ENCODE measurements around the gene SDK2. TPM values are rescaled to one million over a fixed set of nuclear protein-coding genes. Genes with fewer than 3 reads are reported as not detected.

SDK2 gene
- total and polyA plus RNA-seq, 3 experiments from 2014 or later = 0.35 to 0.54 (median 0.44) TPM

DNA sequence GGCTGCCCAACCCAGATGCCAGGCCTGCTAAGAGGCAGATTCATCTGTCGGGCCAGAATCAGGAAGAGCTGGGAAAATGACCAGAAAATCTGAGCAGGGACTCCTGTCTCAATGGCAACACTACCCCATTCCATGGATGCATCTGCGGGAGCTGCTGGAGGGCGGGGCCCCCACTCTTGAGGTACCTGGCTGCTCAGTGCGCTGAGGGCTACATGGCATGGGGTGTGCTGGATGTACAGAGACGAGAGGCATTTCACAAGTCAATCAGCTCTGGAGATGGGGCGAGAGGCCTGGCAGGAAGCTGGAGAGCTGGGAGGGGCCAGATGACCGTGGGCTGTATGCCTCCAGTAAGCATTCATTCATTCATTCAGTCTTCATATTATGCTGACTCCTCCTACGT lies 6.4 kb downstream of the SDK2 start:
- Mint-ChIP-seq H3K9me3 (no peaks in the 10 kb centered on the region), H3K4me1 (peaks cover 8 to 15% (median 8%) of the 10 kb centered on the region in 3 donors)

DNA sequence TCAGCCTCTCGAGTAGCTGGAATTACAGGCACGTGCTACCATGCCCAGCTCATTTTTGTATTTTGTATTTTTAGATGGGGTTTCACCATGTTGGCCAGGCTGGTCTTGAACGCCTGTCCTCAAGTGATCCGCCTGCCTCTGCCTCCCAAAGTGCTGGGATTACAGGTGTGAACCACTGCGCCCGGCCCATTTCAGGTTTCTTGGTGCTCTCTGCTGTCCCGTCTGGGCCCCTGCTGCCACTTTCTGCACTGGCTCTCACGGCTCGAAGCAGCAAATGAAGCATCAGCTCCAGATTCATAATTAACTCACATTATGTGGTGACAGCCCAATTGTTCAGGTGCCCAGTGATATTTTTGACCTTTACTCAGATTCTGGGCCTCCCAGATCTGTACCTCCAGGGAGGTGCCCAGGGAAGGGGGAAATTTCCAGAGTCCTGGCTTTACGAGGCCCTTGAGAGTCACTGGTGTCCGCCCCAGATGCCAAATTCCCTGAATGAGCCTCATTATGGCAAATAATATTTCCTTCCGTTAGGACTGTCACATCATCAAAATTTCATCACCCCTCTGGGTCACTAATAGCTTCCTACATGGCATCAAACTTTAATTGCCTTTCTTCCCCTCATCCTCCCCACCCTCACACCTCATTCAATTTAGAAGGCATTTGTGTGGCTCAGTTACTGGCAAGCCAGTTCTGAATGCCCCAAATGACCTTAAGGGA lies 9.0 kb downstream of the SDK2 start:
- Histone ChIP-seq H3K27ac (ENCODE audit: low read depth, low read length) (no peak overlapping the region), H3K9me3 (ENCODE audit: low read length) (no peaks in the 10 kb centered on the region), H3K27me3 (ENCODE audit: insufficient read depth, low read length, poor library complexity, severe bottlenecking) (no peaks in the 10 kb centered on the region), H3K36me3 (ENCODE audit: insufficient read depth, low read length) (no peaks in the 10 kb centered on the region), H3K4me1 (ENCODE audit: insufficient read depth, low read length) (no peaks in the 10 kb centered on the region), H3K4me3 (ENCODE audit: low read length) (no peak overlapping the region)
- ChIA-PET POLR2A (no interaction called here), CTCF (no interaction called here)
- no peak for DNase-seq
- H3K27ac Mint-ChIP-seq = peak overlapping the region in 1 of 8 donors; percentile 66
- H3K9me3 Mint-ChIP-seq = no peaks in the 10 kb centered on the region
- H3K36me3 Mint-ChIP-seq = no peaks in the 10 kb centered on the region
- no peaks in the 10 kb centered on the region for H3K4me1 Mint-ChIP-seq
- H3K4me3 Mint-ChIP-seq = peak overlapping the region in 1 of 7 donors; percentile 56
- H3K27me3 Mint-ChIP-seq = peaks cover 7 to 12% of the 10 kb centered on the region in 2 donors

More for the DNA sequence above, 6.4 kb downstream of the SDK2 start:
- Mint-ChIP-seq H3K27ac (peak overlapping the region in 1 of 8 donors; percentile 63), H3K36me3 (no peaks in the 10 kb centered on the region), H3K27me3 (peaks cover 9 to 33% of the 10 kb centered on the region in 2 donors), H3K4me3 (no peak overlapping the region)
- no peaks in the 10 kb centered on the region for H3K9me3 ChIP-seq (ENCODE audit: low read length)
- no peak overlapping the region for H3K4me3 ChIP-seq (ENCODE audit: low read length)
- H3K4me1 ChIP-seq (ENCODE audit: insufficient read depth, low read length) = peaks cover 10% of the 10 kb centered on the region
- CTCF ChIA-PET = interaction anchor here (0.8 kb wide), 1 partner anchor 9 kb away, joined by 3 read pairs; no protein-coding TSS in a partner anchor
- H3K27ac ChIP-seq (ENCODE audit: low read depth, low read length) = no peak overlapping the region
- POLR2A ChIA-PET = no interaction called here
- no peak for DNase-seq
- H3K27me3 ChIP-seq (ENCODE audit: insufficient read depth, low read length, poor library complexity, severe bottlenecking) = no peaks in the 10 kb centered on the region
- no peaks in the 10 kb centered on the region for H3K36me3 ChIP-seq (ENCODE audit: insufficient read depth, low read length)

- Mint-ChIP-seq H3K4me1 (no peaks in the 10 kb centered on the region), H3K27me3 (peaks cover 5 to 8% of the 10 kb centered on the region in 2 donors), H3K4me3 (no peak overlapping the region), H3K27ac (peak overlapping the region in 1 of 8 donors; percentile 54), H3K36me3 (no peaks in the 10 kb centered on the region), H3K9me3 (no peaks in the 10 kb centered on the region)
- ChIA-PET POLR2A (no interaction called here), CTCF (no interaction called here)
- Histone ChIP-seq H3K27ac (ENCODE audit: low read depth, low read length) (no peak overlapping the region), H3K4me1 (ENCODE audit: insufficient read depth, low read length) (no peaks in the 10 kb centered on the region), H3K27me3 (ENCODE audit: insufficient read depth, low read length, poor library complexity, severe bottlenecking) (no peaks in the 10 kb centered on the region), H3K36me3 (ENCODE audit: insufficient read depth, low read length) (no peaks in the 10 kb centered on the region), H3K4me3 (ENCODE audit: low read length) (no peak overlapping the region), H3K9me3 (ENCODE audit: low read length) (no peaks in the 10 kb centered on the region)
- no peak for DNase-seq
These were observed 9.6 kb downstream of the SDK2 start for GRCh38 chr17:73634629-73635028.

DNA sequence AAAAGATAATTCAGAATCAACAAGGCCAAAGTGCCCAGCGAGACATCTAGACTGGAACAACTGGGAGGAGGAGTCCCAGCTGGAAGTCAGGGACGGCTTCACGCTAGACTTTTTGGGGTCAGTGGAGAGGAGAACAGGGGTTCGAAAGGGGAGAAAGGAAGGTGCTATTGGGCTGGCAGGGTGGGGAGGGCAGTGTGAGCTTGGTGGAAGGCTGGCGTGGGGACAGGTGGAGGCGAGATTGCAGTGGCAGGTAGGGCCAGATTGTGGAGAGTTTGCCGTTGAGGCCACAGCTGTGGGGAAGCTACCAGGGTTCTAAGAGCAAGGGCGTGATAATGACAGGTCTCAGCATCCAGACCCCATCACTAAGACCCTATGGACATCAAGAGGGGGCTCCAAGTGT lies 10.5 kb downstream of the SDK2 start:
- Histone ChIP-seq H3K27me3 (ENCODE audit: insufficient read depth, low read length, poor library complexity, severe bottlenecking) (no peaks in the 10 kb centered on the region), H3K36me3 (ENCODE audit: insufficient read depth, low read length) (no peaks in the 10 kb centered on the region), H3K4me3 (ENCODE audit: low read length) (no peak overlapping the region), H3K27ac (ENCODE audit: low read depth, low read length) (no peak overlapping the region), H3K9me3 (ENCODE audit: low read length) (no peaks in the 10 kb centered on the region), H3K4me1 (ENCODE audit: insufficient read depth, low read length) (no peaks in the 10 kb centered on the region)
- Mint-ChIP-seq H3K27ac (no peak overlapping the region), H3K4me1 (no peaks in the 10 kb centered on the region), H3K4me3 (no peak overlapping the region), H3K36me3 (no peaks in the 10 kb centered on the region), H3K9me3 (no peaks in the 10 kb centered on the region), H3K27me3 (peaks cover 5% of the 10 kb centered on the region in 2 donors)
- ChIA-PET POLR2A (no interaction called here), CTCF (no interaction called here)
- DNase-seq = no peak

- H3K27me3 Mint-ChIP-seq = peaks cover 0 to 1% of the 10 kb centered on the region in 2 donors
- ChIA-PET CTCF (interaction anchor here (1.8 to 1.9 kb wide), 2 partner anchors 11 to 78 kb away, joined by 3 to 6 read pairs; no protein-coding TSS in a partner anchor), POLR2A (no interaction called here)
- Histone ChIP-seq H3K27ac (ENCODE audit: low read depth, low read length) (no peak overlapping the region), H3K4me3 (ENCODE audit: low read length) (no peak overlapping the region), H3K27me3 (ENCODE audit: insufficient read depth, low read length, poor library complexity, severe bottlenecking) (no peaks in the 10 kb centered on the region), H3K4me1 (ENCODE audit: insufficient read depth, low read length) (no peaks in the 10 kb centered on the region), H3K9me3 (ENCODE audit: low read length) (no peaks in the 10 kb centered on the region), H3K36me3 (ENCODE audit: insufficient read depth, low read length) (no peaks in the 10 kb centered on the region)
- H3K4me3 Mint-ChIP-seq = no peak overlapping the region
- no peaks in the 10 kb centered on the region for H3K4me1 Mint-ChIP-seq
- peak overlapping the region in 1 of 8 donors; percentile 80 for H3K27ac Mint-ChIP-seq
- DNase-seq = no peak
- no peaks in the 10 kb centered on the region for H3K36me3 Mint-ChIP-seq
- H3K9me3 Mint-ChIP-seq = no peaks in the 10 kb centered on the region
These were observed 11.7 kb downstream of the SDK2 start for GRCh38 chr17:73632513-73632912.

DNA sequence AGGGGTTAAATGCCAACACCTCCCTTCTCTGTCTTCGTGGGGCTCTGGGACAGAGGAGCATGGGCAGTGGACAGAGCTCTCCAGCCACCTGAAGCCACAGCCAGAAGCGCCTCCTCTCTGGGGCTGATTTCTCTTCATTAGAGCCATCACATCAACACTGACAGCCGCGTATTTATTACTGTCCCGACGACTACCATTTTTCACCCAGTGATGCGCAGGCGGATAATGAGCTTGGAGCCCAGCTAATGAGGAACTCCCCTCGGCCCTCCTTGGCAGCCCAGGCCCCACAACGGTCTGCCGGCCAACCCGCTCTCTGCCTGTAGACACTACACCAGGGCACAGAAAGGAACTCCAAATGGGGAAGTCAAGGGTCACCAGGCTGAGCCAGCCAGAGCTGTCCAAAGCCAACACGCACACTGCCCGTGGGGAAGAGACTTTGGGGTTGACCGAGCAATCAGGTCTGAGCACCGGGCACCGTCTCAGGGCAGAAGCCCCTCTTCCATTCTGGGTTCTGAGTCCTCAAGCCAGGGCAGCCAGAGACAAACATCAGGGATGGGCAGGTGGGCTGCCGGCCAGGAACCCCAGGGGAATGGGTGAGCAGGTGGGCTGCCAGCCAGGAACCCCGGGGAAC lies 13.2 kb downstream of the SDK2 start:
- H3K27ac Mint-ChIP-seq = no peak overlapping the region
- peaks cover 1 to 7% of the 10 kb centered on the region in 2 donors for H3K27me3 Mint-ChIP-seq
- Histone ChIP-seq H3K4me3 (ENCODE audit: low read length) (no peak overlapping the region), H3K9me3 (ENCODE audit: low read length) (no peaks in the 10 kb centered on the region), H3K27me3 (ENCODE audit: insufficient read depth, low read length, poor library complexity, severe bottlenecking) (no peaks in the 10 kb centered on the region), H3K36me3 (ENCODE audit: insufficient read depth, low read length) (no peaks in the 10 kb centered on the region), H3K27ac (ENCODE audit: low read depth, low read length) (no peak overlapping the region), H3K4me1 (ENCODE audit: insufficient read depth, low read length) (no peaks in the 10 kb centered on the region)
- no peaks in the 10 kb centered on the region for H3K9me3 Mint-ChIP-seq
- no peaks in the 10 kb centered on the region for H3K4me1 Mint-ChIP-seq
- CTCF ChIA-PET = interaction anchor here (1.9 kb wide), 1 partner anchor 79 kb away, joined by 3 read pairs; no protein-coding TSS in a partner anchor
- no peaks in the 10 kb centered on the region for H3K36me3 Mint-ChIP-seq
- DNase-seq = no peak
- POLR2A ChIA-PET = no interaction called here
- H3K4me3 Mint-ChIP-seq = no peak overlapping the region

- ChIA-PET CTCF (no interaction called here), POLR2A (no interaction called here)
- Mint-ChIP-seq H3K36me3 (no peaks in the 10 kb centered on the region), H3K4me3 (no peak overlapping the region), H3K4me1 (no peaks in the 10 kb centered on the region), H3K27ac (no peak overlapping the region), H3K27me3 (peaks cover 1 to 7% of the 10 kb centered on the region in 2 donors), H3K9me3 (no peaks in the 10 kb centered on the region)
- H3K36me3 ChIP-seq (ENCODE audit: insufficient read depth, low read length) = no peaks in the 10 kb centered on the region
- H3K27me3 ChIP-seq (ENCODE audit: insufficient read depth, low read length, poor library complexity, severe bottlenecking) = no peaks in the 10 kb centered on the region
- DNase-seq = no peak
- H3K9me3 ChIP-seq (ENCODE audit: low read length) = no peaks in the 10 kb centered on the region
- H3K27ac ChIP-seq (ENCODE audit: low read depth, low read length) = no peak overlapping the region
- no peaks in the 10 kb centered on the region for H3K4me1 ChIP-seq (ENCODE audit: insufficient read depth, low read length)
- H3K4me3 ChIP-seq (ENCODE audit: low read length) = no peak overlapping the region
These were observed 13.7 kb downstream of the SDK2 start for GRCh38 chr17:73630531-73630930.

DNA sequence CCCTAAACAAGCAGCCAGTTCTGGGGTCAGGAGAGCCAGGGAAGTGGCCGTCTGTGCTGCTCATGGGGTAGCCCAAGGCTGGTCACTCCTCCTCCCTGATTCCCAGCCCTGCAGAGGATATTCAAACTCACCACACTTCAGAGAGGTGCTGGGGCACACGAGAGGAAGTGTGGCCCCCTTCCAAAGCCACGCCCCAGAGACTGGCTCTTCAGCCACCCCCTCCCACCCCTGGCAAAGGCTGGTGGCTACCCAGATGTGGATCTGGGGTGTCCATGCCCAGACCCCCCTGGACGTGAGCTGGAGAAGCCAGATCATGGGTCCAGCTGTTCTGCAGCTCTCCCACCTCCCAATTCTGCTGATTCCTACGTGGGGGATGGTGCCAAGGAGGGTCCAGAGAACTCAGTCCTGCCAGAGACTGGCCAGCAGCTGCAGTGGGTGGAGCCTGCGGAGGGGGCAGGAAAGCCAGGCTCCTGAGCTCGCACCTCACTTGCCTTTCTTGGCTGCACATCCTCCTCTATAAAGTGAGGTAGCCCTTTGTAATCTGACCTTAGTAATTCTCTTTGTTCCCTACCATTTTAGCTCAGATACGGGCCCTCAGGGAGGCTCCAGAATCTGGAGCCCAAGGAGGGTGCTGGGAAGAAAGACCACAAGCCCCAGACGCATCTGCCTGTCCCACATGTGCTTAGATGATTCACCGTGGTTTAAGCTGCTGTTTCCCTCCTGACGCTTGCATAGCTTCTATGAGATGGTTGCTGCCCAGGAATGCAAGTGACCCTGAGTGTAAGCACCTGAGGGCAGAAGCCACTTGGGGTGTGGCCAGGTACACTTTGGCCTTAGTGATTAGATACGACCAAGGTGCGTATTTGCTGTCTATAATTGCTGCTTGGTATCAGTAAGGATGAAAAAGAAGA lies 15.3 kb downstream of the SDK2 start:
- Mint-ChIP-seq H3K9me3 (no peaks in the 10 kb centered on the region), H3K4me1 (no peaks in the 10 kb centered on the region), H3K36me3 (no peaks in the 10 kb centered on the region), H3K27ac (no peak overlapping the region), H3K4me3 (no peak overlapping the region), H3K27me3 (peaks cover 1 to 7% of the 10 kb centered on the region in 2 donors)
- Histone ChIP-seq H3K9me3 (ENCODE audit: low read length) (no peaks in the 10 kb centered on the region), H3K27ac (ENCODE audit: low read depth, low read length) (no peak overlapping the region), H3K36me3 (ENCODE audit: insufficient read depth, low read length) (no peaks in the 10 kb centered on the region), H3K4me3 (ENCODE audit: low read length) (no peak overlapping the region), H3K4me1 (ENCODE audit: insufficient read depth, low read length) (no peaks in the 10 kb centered on the region), H3K27me3 (ENCODE audit: insufficient read depth, low read length, poor library complexity, severe bottlenecking) (no peaks in the 10 kb centered on the region)
- CTCF ChIA-PET = interaction anchor here (0.9 kb wide), 1 partner anchor 8 kb away, joined by 3 read pairs; no protein-coding TSS in a partner anchor
- POLR2A ChIA-PET = no interaction called here
- no peak for DNase-seq

Data from CD8-positive, alpha-beta memory T cell (primary cell).